HEK293 (cell line): ENCODE results near the gene PPP2CA.

ENCODE experiments used
- OSR2 ChIP-seq: fragments of 450-650 bp; formaldehyde crosslinking; IDR thresholded peaks from 2 replicates; pipeline ENCODE4 v1.5.1; 2016; ENCODE audit warnings: missing biosample characterization, missing genetic modification characterization
- SP2 ChIP-seq: fragments of 450-650 bp; formaldehyde crosslinking; IDR thresholded peaks from 2 replicates; pipeline ENCODE4 v1.5.1; 2016; ENCODE audit warnings: missing biosample characterization, missing genetic modification characterization
- TF ChIP-seq, protein P1 (sequence below): fragments of 450-650 bp; formaldehyde crosslinking; IDR thresholded peaks from 2 replicates; pipeline ENCODE4 v1.5.1; 2016; ENCODE audit warnings: missing biosample characterization, missing genetic modification characterization
- TF ChIP-seq, protein P2 (sequence below): fragments of 450-650 bp; formaldehyde crosslinking; conservative IDR thresholded peaks from 2 replicates; pipeline ENCODE4 v1.5.1; 2016; ENCODE audit warnings: low read depth, missing biosample characterization, missing genetic modification characterization

- TF ChIP-seq, protein P1, sequence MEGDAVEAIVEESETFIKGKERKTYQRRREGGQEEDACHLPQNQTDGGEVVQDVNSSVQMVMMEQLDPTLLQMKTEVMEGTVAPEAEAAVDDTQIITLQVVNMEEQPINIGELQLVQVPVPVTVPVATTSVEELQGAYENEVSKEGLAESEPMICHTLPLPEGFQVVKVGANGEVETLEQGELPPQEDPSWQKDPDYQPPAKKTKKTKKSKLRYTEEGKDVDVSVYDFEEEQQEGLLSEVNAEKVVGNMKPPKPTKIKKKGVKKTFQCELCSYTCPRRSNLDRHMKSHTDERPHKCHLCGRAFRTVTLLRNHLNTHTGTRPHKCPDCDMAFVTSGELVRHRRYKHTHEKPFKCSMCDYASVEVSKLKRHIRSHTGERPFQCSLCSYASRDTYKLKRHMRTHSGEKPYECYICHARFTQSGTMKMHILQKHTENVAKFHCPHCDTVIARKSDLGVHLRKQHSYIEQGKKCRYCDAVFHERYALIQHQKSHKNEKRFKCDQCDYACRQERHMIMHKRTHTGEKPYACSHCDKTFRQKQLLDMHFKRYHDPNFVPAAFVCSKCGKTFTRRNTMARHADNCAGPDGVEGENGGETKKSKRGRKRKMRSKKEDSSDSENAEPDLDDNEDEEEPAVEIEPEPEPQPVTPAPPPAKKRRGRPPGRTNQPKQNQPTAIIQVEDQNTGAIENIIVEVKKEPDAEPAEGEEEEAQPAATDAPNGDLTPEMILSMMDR (tag by site-specific recombination), result no peak
- TF ChIP-seq OSR2 (no peak), SP2 (tag by site-specific recombination) (no peak)
- TF ChIP-seq, protein P2, sequence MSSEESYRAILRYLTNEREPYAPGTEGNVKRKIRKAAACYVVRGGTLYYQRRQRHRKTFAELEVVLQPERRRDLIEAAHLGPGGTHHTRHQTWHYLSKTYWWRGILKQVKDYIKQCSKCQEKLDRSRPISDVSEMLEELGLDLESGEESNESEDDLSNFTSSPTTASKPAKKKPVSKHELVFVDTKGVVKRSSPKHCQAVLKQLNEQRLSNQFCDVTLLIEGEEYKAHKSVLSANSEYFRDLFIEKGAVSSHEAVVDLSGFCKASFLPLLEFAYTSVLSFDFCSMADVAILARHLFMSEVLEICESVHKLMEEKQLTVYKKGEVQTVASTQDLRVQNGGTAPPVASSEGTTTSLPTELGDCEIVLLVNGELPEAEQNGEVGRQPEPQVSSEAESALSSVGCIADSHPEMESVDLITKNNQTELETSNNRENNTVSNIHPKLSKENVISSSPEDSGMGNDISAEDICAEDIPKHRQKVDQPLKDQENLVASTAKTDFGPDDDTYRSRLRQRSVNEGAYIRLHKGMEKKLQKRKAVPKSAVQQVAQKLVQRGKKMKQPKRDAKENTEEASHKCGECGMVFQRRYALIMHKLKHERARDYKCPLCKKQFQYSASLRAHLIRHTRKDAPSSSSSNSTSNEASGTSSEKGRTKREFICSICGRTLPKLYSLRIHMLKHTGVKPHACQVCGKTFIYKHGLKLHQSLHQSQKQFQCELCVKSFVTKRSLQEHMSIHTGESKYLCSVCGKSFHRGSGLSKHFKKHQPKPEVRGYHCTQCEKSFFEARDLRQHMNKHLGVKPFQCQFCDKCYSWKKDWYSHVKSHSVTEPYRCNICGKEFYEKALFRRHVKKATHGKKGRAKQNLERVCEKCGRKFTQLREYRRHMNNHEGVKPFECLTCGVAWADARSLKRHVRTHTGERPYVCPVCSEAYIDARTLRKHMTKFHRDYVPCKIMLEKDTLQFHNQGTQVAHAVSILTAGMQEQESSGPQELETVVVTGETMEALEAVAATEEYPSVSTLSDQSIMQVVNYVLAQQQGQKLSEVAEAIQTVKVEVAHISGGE (tag by site-specific recombination), result no peak
These were observed 14.6 kb upstream of the PPP2CA start for GRCh38 chr5:134240421-134240962.
